Measurements from ENCODE around the gene IFIT1.
A peak's percentile ranks its signal among the peaks of the same experiment; 100 is the strongest.
"Not testable (repeated sequence)": the region's sequence is repeated elsewhere in the genome, so short reads cannot be mapped to it uniquely, and the experiment has no call there.

IFIT1 gene

DNA sequence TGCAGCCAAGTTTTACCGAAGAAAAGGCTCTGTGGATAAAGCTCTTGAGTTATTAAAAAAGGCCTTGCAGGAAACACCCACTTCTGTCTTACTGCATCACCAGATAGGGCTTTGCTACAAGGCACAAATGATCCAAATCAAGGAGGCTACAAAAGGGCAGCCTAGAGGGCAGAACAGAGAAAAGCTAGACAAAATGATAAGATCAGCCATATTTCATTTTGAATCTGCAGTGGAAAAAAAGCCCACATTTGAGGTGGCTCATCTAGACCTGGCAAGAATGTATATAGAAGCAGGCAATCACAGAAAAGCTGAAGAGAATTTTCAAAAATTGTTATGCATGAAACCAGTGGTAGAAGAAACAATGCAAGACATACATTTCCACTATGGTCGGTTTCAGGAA is 10.6 kb downstream of the IFIT1 start:
- no peak for DNase-seq

DNA sequence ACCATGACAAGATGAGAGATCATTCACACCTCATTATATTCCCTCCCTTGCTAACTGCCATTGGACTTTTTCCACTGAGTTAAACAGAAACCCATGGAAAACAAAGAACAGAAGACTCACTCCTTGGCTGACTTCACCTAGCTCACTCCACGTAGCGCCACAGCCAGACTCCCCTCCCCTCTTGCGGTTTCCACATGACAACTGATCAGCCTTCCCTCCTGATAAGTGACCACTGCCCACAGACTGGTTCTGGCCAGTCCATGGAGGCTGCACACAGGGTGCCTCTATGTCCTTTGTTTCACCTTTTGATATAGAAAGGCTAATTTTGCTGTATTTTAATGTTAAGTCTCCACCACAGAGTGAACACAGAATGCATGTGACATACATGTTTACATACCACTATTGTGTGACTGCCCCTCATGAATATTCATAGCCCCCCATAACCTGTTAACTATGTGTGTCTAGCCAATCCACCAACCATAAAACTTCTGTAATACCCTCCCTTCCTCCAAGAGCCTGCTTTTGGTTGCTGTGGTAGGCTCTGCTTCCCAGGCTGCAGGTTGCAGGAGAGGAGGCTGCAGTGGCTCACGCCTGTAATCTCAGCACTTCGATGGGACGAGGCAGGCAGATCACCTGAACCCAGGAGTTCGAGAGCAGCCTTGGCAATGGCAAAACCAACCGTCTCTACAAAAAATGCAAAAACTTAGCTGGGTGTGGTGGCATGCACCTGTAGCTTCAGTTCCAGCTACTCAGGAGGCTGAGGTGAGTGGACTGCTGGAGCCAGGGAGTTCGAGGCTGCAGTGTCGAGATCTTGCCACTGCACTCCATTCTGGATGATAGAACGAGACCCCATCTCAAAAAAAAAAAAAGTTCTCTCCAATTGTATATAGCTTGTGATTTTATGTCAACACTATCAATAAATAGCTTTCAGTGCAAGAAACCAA is 12.0 kb downstream of the IFIT1 start:
- DNase-seq: no peak

DNA sequence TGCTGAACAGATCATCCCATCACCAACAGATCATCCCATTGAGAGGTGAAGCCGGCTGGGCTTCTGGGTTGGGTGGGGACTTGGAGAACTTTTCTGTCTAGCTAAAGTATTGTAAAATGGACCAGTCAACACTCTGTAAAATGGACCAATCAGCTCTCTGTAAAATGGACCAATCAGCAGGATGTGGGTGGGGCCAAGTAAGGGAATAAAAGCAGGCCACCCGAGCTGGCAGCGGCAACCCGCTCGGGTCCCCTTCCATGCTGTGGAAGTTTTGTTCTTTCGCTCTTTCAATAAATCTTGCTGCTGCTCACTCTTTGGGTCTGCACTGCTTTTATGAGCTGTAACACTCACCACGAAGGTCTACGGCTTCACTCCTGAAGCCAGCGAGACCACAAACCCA is 13.8 kb downstream of the IFIT1 start:
- DNase-seq: not testable (repeated sequence)

DNA sequence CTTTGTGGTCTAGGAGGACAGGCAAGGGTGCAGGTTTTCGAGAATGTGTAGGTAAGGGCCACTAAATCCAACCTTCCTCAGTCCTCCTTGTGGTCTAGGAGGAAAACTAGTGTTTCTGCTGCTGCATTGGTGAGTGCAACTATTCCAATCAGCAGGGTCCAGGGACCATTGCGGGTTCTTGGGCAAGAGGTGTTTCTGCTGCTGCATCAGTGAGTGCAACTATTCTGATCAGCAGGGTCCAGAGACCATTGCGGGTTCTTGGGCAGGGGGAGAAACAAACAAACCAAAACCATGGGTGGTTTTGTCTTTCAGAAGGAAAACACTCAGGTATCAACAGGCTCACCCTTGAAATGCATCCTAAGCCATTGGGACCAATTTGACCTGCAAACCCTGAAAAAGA is 15.4 kb downstream of the IFIT1 start:
- DNase-seq: not testable (repeated sequence)

DNA sequence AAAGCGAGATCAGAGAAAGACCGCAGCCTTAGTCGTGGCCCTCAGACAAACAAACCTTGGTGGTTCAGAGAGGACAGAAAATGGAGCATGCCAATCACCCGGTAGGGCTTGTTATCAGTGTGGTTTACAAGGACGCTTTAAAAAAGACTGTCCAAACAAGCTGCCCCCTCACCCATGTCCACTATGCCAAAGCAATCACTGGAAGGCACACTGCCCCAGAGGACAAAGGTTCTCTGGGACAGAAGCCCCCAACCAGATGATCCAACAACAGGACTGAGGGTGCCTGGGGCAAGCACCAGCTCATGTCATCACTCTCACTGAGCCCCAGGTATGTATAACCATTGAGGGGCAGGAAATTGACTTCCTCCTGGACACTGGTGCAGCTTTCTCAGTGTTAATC is 16.9 kb downstream of the IFIT1 start:
- not testable (repeated sequence) for DNase-seq

DNA sequence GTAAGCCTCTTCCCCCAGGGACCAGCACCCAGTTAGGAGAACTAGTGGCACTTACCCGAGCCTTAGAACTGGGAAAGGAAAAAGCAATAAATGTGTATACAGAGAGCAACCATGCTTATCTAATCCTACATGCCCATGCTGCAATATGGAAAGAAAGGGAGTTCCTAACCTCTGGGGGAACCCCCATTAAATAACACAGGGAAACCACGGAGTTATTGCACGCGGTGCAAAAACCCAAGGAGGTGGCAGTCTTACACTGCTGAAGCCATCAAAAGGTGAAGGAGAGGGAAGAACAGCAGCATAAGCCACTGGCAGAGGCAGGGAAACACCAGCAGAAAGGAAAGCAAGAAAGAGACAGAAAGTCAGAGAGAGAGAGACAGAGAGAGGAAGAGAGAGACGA is 18.1 kb downstream of the IFIT1 start:
- not testable (repeated sequence) for DNase-seq

DNA sequence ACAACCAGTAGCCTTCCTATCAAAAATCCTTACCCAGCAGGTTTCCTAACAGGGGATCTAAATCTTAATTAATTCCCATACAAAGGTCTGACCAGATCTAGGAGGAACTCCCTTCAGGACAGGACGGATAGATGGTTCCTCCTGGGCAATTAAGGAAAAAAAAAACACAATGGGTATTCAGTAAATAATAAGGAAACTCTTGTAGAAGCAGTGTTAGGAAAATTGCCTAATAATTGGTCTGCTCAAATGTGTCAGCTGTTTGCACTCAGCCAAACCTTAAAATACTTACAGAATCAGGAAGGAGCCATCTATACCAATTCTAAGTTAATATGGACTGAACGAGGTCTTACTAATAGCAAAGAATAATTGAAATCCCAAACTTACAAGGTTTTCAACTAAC is 18.7 kb downstream of the IFIT1 start:
- DNase-seq: not testable (repeated sequence)

DNA sequence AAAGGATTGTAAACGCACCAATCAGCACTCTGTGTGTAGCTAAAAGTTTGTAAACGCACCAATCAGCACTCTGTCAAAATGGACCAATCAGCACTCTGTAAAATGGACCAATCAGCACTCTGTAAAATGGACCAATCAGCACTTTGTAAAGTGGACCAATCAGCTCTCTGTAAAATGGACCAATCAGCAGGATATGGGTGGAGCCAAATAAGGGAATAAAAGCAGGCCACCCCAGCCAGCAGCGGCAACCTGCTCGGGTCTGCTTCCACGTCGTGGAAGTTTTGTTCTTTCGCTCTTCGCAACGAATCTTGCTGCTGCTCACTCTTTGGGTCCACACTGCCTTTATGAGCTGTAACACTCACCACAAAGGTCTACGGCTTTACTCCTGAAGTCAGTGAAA is 19.9 kb downstream of the IFIT1 start:
- not testable (repeated sequence) for DNase-seq

DNA sequence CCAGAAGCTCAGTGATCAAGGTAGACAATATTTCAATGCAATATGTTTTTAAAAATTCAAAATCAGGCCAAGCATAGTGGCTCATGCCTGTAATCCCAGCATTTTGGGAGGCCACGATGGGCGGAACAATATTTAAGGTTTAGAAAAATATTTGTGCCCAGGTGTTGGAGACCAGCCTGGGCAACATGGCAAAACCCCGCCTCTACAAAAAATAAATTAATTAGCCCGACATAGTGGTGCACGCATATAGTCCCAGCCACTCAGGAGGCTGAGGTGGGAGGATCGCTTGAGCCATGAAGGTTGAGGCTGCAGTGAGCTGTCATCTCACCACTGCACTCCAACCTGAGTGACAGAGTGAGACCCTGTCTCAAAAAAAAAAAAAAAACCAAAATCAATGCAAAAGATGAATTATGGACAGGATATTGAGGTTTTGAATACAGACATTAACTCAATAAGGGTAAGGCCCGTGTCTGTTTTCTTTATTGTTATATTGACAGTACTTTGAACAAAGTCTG is 21.0 kb downstream of the IFIT1 start:
- DNase-seq: no peak

DNA sequence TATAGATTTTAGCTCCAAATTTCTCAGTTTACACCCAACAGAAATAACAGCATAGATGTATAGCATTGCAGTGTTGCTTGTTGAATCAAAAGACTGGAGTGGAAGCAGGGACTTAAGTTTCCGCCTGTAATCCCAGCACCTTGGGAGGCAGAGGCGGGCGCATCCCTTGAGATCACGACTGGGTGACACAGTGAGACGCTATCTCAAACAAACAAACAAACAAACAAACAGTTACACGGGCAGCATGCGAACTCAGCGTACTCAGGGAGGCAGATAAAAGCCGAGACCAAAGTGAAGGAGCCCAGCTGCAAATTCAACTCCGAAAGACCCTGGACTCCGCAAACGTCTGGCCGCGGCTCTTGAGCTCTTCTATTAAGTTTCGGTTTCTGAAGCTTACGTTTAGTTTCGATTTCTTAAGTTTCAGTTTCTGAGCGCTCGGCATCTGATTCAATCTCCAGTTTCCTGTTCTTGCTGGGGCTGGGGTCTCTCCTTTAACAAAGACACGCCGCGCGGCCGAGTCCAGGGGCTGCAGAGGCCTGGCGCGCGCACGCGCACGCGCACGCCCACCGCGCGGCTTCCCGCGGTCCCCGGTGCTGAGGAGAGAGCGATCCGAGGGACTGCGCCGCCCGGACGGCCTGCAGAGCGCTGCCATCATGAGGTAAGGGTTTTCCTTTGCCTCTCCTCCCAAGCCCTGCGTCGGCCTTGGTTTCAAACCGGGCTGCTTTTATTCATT is 21.9 kb downstream of the IFIT1 start, which contains the start of gene IFIT5:
Gene IFIT5 (plus strand): TSS at position 423 of the 733 bp plus-strand sequence. CDS start 231 bp downstream, at position 654.
- DNase-seq: peak; percentile 65

DNA sequence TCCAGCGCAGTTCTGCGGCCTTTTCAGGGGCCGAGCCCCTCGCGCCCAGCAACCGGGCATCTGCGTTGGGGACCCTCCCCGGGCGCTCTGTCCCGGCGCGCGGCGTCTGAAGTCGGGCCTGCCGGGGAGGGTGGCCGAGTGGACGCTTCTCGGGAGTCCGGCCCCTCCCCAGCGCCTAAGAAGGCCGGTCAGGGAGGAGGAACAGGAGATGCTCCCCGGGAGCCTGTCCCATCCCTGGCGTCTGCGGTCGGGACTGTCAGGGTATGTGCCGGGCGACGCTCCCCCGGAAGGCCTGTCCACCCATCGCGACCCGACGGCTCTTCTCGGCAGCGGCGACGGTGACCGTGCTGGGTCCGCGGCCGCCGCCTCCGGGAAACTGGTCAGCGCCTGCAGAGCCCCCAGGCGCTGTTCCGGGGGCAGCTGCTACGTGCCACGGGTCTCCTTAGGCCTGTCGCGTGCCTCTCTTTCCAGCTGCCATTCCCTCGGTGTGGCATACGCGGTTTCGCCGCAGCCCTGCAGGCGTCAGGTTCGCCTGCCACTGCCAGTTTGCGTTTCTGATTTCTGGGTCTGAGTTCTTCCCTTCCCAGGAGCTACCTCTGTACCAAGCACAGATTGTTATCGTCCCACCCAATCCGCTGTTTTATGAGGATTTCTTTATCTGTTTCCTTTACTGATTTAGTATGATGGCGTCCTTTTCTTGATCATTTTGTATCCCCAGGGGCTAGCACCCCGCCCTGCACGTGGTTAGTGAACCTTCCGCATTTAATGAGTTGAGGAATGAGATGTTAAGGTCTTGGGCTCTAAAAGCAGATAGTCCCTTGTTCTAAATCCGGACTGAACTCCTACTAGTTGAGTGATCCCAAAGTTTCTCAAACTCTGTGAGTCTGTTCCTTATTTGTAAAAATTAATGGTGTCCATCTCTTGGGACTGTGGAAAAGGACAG is 22.7 kb downstream of the IFIT1 start:
- peak; percentile 47 for DNase-seq

DNA sequence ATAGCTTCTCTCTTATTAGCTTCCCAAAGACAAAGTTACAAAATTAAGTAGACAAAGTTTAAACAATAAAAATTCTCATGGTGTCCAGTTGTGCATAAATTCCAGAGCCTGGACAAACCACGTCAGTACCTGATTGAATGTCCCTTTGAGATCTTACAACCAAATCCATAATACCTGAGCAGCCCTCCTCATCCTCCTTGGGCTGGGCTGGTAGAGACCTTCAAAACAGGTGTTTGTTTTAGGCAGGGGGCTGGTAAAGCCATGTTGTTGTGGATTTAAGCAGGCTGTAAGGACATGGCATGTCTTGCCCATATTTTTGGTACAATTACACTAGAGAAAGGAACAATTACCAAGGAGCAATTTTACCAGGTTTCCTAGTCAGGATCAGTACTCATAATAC is 24.0 kb downstream of the IFIT1 start:
- DNase-seq: no peak

DNA sequence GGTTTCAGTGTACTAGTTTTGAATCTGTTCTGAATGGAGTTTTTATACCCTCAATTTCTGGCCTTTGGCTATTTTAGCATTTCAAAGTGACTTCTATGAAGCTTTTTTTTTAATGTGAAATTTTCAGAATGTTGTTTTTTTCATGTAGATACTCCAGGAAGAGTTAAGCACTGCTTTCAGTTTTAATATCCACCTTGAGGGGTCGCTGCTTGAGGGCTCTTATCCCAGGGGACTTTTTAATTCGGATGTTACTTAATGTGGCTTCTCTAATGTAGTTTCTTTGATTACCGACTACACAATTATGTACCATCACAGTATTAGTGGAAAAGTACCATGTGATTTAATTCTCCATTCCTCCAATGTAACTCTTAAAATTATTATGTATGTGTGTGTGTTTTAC is 27.1 kb downstream of the IFIT1 start:
- DNase-seq: peak; percentile 26

DNA sequence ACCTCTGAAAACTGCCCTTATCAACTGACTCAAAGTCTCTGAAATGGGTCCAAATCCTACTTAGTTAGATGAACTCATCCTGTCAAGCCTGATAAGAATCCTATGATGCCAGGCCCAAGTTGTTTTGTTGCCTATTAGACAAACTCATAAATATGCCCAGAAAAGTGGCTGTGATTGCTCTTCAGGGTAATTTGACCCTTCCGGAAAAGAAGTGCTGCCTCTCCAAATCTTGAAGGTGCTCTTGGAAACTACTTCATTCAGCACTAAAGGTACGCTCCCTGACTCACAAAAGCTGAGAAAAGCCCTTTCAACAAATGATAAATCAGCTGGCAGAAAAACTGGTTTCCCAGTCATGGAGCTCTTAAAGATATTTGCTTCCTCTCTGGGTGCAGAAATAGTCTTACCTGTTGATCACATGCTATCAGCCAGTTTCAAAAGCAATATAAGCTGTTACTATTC is 28.6 kb downstream of the IFIT1 start:
- no peak for DNase-seq

DNA sequence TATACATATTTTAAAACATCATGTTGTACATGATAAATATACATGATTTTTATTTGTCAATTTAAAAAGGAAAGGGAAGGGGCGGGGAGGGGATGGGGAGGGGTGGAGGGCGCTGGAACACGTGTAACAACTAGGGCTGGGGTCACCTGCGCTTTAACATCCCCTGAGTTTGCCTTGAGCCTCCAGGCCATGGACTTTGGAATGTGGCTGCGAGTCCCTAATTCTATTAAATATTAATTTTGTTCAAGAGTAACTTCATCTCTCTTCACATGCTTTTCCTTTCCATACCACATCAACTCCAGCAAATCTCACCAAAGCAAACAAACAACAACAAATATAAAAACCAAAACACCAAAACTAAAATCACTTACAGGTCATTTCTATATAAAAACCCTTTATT is 32.6 kb downstream of the IFIT1 start:
- DNase-seq: no peak

DNA sequence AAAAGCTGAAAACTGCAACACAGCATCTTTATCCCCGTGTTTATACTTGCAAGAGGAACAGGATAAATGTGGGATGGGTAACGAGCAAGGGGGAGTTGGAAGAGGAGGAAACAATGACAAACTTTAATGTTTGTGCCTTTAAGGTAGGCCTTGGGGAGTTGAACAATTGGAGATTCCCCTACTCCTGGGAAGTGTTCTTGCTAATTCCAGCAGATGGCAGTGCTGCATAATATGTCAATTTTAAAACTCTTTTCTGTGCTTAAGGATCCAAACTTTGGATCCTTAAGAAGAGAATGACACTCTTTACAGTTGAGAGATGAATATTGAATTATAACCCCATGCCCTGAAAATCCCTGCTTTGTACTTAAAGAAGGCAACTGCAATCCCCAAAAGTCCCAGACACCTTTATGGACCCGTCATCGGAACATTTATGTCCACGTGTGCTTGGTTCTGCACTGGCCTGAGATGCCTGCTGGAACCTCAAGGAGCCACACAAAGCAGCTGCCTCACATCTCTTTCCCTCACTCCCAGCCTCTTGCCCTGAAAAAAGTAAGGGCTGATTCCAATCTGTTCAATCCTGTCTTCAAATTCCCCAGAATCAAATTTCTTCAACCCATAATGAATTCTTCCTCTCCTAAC is 33.9 kb downstream of the IFIT1 start:
- DNase-seq: peak; percentile 49

DNA sequence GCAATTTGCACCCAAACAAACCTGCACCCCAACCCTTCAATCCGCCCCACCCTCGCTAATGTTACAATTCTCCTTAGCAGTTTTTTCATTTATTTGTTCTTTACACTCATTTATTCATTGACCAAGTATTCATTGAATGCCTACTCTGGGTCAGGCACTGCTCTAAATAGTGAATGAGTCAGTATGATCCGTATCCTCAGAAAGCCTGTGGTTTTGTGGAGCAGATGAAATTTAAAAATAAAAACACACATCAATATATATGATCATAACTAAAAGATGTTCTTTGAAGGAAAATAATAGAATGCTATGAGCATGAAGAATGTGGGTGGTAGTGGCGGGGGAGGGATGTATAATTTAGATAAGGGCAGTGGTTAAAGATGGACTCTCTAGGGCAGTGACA is 35.2 kb downstream of the IFIT1 start:
- DNase-seq: no peak

DNA sequence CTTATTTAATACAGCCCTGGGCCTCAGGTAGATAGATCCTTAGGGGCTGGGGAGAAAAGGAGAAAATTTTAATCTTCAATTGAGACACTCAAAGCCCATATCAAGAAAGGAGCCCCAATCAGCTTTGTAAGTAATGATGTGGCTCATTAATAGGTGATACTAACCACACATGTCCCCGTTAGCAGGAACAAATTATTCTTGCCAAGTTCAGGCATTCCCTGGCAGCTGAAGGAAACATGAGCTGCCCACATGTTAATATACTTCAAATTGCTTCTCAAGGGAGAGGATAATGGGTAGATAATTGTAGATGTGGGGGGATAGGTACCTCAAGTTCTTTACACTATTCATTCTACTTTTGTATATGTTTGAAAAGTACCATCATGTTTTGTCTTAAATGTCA is 36.5 kb downstream of the IFIT1 start:
- DNase-seq: no peak

DNA sequence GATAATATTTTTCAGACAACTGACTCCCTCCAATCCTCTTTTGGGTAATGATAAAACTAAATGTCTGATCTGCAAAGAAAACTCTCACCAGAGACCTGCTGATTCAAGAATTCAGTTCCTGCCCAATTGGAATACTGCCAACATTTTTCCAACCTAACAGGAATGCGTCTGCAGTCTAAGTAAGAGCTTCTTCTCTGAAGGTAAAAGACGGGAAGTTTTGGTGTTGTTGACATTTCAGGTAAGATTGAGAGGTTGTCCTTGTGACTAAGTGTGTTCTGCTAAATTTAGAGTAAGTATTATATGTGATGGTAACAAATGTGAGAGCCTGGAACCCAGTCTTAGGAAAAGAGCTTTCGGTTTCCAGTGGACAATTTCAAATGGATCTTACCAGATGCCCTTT is 39.6 kb downstream of the IFIT1 start:
- DNase-seq: no peak

DNA sequence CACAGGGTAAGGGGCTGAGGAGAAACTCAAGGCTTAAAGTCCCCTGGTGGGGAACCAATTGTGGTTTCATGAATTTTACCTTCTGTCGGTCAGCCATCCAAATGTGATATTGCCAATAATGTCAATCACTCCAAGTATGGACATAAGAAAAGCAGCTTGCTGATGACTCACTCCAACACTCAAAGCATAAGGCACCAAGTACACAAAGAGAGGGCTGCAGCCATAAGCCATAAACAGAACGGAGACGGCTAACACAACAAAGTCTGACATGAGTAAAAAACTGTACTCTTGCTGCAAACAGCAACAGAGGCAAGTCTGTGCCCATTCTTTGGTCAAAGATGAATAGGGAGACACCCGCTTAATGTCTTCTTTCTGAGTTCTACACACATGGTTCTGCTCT is 46.1 kb downstream of the IFIT1 start:
- no peak for DNase-seq

DNA sequence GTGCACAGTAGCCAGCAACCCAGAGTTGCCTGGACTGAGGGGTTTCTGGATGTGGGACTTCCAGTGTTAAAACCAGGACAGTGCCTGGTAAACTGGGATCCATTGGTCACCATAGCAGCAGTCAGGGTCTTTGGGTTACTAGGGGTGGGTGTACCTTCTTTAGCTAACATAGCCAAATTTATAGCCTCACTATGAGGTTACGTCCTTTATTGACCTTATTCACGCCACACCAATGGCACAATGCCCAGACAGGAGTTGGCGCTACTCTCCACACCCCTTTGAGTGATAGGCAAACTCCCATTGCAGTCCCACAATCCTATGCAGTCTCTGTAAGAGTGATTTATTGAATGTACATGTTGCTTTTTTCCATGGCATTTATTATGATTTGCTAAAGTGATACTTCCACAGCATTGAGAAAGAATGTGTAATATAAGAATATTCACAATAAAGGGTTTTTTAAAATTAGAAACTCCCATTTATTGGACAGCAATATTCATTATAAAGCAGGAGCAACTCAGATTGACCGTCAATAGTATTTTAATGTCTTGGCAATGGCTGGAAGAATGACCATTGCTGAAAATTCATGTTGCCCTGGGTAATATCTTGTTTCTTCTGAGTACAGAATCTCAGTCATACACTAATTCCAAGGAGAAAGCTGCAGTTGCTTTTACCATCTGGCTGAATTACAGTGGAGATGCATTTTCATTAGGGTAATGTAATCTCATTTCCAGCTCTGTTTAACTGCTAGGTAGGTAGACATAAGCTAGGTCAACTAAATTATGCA is 48.0 kb downstream of the IFIT1 start:
- no peak for DNase-seq

Data from NCI-H82 (cell line).